GM18909 (cell line): Measurements from ENCODE around the gene ANXA6.
A peak's percentile ranks its signal among the peaks of the same experiment; 100 is the strongest.
"Not testable (repeated sequence)": the region's sequence is repeated elsewhere in the genome, so short reads cannot be mapped to it uniquely, and the experiment has no call there.

Experiments
- ATAC-seq: cut with Tn5 transposase; IDR thresholded peaks from one replicate; pipeline ENCODE4 v1.9.1; 2021; ENCODE audit warnings: mild to moderate bottlenecking; ENCODE audit not compliant: unreplicated experiment, poor library complexity

ANXA6 gene

GRCh38 chr5:151157426-151158286 lies at the start of gene ANXA6:
ANXA6 (minus strand) TSS chr5:151157779; CDS start chr5:151147901, 9,878 bp downstream.
- ATAC-seq: peak; percentile 55

DNA sequence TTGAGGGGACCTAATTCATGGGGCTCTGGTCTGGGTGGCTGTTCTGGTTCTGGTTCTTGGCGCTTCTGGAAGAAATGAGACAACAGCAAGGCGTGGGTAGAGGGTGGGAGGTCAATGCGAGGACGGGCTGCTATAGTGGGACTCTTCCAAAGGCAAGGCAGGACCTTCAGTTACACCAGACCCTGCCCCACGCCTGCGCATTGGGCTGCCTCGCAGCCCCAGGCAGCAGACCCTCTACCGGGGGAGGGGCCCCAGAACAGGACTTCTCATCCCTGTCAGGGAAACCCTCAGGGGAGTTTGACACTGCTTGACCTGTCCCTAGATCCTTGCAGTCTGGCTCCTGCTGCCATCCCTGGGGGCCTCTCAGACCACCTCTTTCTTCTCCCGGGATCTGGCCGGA lies 47.8 kb upstream of the ANXA6 start:
- ATAC-seq: no peak

- ATAC-seq: no peak
These were observed 46.5 kb upstream of the ANXA6 start for GRCh38 chr5:151204051-151204450.

GRCh38 chr5:151202381-151203139 lies 45.0 kb upstream of the ANXA6 start:
- ATAC-seq: no peak

DNA sequence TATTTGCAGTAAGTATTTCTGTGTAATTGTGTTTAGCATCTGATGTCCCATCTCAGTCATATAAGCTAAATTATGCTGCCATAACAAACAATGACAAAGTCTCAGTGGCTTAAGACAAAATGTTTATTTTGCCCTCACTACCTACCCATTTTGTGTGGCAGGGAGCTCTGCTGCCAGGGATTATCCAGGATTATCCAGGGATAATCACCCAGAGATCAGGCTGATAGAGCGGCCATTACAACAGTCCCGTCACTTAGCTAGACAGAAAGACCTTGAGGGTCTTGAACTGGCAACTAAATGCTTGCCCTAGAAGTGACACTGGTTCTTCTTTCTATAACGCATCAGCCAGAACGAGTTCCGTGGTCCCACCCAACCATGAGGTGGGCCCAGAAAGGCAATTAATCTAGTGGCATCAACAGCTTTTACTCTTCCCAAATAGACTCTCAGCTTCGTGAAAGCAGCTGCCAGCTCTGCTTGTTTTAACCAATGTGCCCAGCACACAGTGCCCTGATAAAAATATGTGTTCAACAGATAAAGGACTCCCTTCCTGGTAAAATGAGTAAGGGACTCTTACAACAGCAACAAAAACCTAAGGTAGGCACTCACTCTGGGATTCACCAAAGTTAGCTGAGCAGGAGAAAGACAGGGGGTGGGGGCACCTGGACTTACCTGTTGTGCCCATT lies 43.5 kb upstream of the ANXA6 start:
- ATAC-seq: no peak

GRCh38 chr5:151199581-151200185 lies 42.1 kb upstream of the ANXA6 start:
- ATAC-seq: no peak

- ATAC-seq: no peak
These were observed 41.3 kb upstream of the ANXA6 start for GRCh38 chr5:151198861-151199260.

DNA sequence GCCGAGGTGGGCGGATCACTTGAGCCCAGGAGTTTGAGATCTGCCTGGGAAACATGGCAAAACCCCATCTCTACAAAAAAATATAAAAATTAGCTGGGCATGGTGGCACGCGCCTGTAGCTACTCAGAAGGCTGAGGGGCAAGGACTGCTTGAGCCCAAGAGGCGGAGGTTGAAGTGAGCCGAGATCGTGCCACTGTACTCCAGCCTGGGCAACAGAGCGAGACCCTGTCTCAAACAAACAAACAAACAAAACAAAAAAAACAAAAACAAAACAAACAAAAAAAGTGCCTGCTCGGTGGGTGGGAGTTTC lies 39.7 kb upstream of the ANXA6 start:
- ATAC-seq: not testable (repeated sequence)

DNA sequence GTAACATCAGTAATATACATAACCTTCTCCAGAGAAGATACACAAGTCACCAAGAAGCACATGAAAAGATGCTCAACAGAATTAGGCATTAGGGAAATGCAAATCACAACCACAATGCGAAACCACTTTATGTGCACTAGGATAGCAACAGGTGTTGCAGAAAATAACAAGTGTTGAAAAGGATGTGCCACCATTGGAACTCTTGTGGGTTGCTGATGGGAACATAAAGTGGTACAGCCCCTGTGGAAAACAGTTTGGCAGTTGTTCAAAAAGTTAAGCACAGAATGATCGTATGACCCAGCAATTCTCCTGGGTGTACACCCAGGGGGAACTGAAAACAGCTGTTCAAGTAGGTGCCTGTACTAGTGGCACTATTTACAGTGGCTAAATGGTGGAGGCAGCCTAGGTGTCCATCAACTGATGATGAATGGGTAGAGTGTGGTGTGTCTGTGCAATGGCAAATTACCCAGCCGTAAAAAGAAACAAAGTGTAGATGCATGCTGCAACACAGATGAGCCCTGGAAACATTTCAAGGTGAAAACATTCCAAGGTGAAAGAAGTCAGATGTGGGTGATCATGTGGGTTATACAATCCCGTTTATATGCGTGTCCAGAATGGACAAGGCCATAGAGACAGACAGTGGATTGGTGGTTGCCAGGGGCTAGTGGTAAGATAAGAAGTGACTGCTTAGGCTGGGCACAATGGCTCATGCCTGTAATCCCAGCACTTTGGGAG lies 39.1 kb upstream of the ANXA6 start:
- peak; percentile 95 for ATAC-seq

DNA sequence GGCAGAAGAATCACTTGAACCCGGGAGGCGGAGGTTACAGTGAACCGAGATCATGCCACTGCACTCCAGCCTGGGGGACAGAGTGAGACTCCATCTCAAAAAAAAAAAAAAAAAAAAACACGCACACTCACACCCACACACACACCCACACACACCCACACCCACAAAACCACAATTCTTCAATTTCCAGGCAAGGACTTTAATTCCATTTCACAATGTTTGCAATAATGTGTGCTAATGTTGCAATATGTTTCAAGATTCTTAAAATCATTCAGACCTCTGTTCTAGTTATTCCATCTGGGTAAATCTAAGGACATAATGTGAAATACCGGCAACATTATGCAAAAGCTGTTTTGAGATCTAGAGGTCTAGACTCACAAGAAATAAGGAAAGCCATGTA lies 38.0 kb upstream of the ANXA6 start:
- no peak for ATAC-seq

- no peak for ATAC-seq
These were observed 35.0 kb upstream of the ANXA6 start for GRCh38 chr5:151192626-151193025.

GRCh38 chr5:151191661-151192060 lies 34.1 kb upstream of the ANXA6 start:
- ATAC-seq: no peak

- ATAC-seq: no peak
These were observed 31.6 kb upstream of the ANXA6 start for GRCh38 chr5:151189151-151189550.

- ATAC-seq: no peak
These were observed 29.0 kb upstream of the ANXA6 start for GRCh38 chr5:151186538-151186937.

DNA sequence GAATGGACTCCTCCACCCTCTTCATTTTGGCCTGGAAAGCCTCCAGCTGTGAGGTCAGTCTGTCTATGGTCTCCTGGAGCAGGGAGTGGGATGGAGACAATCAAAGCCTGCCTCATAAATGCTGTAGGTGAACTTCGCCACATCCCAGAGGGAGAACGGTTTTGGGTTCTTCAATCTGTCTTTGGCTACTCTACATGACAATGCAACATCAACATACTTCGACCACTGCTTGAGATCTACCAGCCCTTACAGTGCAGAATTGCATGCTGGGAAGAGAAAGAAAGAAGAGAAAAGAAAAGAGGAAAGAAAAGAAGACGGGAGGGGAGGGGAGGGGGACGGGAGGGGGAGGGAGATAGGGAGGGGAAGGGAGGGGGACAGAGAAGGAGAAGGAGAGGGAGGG lies 28.5 kb upstream of the ANXA6 start:
- ATAC-seq: no peak

- ATAC-seq: no peak
These were observed 26.9 kb upstream of the ANXA6 start for GRCh38 chr5:151184316-151185042.

DNA sequence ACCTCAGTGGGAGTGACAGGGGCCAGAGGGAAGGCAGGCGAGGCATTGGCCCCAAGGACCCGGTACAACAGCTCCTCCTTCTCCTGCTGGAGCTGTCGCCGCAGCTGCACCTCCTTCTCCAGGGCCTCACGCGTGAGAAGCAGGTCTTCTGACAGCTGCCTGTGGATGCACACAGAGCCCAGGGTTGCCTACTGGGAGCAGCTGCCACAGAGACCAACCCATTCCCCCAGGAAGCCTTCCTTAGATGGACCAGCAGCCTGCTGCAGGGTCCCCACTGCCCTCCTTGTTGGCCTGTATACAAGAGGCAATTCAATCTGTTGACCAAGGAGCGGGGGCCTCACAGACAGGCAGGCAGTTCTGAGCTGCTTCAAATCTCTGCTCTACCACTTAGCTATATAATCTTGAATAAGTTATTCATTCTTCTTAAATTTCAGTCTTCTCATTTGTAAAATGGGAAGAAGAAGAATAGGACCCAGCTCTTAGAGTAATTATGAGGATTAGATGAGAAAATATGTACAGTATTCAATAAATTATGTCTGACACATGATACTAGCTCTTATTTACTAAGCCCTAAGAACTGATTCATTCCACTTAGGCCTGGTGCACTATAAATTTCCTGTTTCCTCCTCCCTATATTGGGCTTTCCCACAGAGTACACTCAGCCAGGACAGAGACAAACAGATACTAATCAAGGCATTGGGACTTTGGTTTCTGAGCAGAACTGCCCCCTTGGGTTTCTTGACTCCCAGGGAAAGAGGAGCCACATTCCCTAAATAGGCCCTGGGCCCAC lies 26.1 kb upstream of the ANXA6 start:
- no peak for ATAC-seq

- ATAC-seq: no peak
These were observed 25.4 kb upstream of the ANXA6 start for GRCh38 chr5:151182976-151183375.

- no peak for ATAC-seq
These were observed 24.9 kb upstream of the ANXA6 start for GRCh38 chr5:151182524-151182900.
